NCI-H82 treated with DMSO at 0.1 percent for 48 hours (cell line): ENCODE data around the gene DENND6B.

Experiments
- DNase-seq: peaks from one replicate; lab custom pipeline; 2025; ENCODE audit not compliant: unreplicated experiment; lab: John Stamatoyannopoulos, UW

The DENND6B gene

DNA sequence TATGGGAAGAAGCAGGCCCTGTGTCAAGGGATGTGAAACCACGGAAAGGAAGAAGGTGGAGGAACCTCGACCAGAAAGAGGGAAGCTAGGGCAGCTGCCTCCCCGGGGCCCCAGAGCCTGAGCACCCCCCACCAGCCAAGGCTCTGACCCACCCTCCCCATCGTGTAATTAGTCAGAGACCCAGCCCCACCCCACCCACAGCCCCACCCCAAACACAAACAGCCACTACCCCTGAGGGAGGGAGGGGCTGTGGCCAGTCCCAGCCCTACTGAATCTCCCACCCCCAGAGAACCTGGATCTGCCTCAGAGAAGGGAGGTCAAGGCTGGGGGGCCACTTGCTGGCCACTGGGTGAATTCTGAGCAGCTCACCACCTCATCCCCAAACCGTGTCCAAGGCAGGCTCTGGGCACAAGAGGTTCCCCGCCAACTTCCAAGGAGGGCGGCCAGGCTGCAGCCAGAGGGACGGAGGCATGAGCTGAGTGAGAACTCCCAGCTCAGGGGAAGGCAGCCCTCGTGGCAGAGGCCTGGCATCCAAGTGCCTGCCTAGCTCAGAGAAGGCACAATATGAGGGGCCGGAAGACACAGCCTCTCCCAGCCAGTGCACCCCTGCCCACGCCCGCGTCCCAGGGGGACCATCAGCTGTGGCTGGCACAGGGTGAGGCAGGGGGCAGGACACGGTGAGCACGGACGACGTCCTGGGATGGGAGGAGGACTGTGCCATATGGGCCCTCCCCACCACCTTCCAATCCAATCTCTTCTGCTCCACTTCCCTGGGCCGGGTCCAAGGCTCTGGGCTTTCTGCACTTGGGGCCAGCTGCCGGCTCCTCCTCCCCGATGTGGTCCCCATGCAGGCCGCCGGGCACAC, 22.1 kb downstream of the DENND6B start:
- no peak for DNase-seq

DNA sequence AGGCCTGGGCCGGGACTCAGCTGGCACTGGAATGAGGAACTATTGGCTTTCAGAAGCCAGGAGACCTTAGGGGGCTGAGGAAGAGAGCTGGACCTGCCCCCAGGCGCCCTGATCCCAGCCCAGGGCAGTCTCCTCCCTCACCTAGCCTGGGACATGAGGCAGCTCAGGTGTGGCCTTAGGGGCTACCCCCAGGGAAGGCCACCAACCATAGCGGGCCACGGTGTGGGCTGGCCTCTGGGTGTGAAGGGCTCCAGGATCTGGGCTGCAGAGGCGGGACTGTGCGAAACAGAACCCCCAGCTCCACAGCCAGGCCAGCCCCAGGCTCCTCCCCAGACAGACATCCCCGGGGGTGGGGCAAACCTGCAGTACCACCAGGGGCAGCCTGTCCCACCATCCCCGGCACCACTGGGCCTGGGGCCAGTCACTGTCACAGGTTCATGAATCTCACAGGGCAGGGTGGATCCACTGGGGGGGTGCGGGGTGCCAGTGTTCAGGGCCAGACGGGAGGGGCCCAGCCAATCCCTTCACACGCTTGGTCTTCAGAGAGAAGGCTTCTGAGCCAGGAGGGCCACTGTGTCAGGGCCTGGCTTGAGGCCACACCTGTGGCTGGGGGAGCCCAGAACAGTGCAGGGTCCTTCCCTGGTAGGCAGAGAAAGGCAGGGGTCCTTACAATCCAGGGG, 22.8 kb downstream of the DENND6B start:
- no peak for DNase-seq

DNA sequence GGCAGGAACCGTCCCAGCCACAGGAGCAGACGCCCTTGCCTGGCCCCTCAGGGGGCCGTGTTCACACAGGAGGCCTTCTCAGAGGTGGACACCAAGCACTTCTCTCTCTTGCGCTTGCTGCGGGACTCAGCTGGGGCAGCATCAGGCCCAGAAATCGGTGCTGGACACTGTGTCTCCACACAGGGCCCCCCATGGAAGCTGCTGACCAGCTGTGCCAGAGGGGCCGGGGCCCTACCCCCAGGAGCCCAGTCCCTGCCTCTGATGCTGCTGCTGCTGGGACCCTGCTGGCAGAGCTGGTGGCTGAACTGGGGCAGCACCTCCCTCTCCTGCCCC, 23.3 kb downstream of the DENND6B start:
- no peak for DNase-seq

DNA sequence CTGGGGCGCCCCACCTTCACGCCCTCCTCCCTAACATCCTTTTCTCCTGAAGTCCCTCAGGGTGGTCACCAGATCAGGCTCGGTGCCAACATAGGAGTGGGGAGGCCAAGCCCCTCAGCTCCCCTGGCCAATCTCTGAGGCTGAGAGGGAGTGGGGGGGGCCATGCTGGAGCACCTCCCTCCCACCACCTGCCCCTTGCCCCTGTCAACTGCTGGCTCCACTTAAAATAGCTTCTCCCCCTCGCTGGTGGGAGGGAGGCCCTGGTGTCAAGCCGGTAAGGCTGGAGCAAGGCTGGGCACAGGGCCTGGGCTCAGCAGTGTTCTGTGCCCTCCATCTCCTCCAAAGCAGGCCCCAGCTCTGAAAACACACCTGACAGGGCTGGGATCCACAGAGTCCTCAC, 24.2 kb downstream of the DENND6B start:
- no peak for DNase-seq

- DNase-seq: no peak
Measured at GRCh38 chr22:50302041-50302541, 24.7 kb downstream of the DENND6B start.

- DNase-seq: no peak
Measured at GRCh38 chr22:50301581-50301991, 25.2 kb downstream of the DENND6B start.

- DNase-seq: no peak
Measured at GRCh38 chr22:50300620-50301257, 26.1 kb downstream of the DENND6B start.

GRCh38 chr22:50299785-50300619, 26.8 kb downstream of the DENND6B start:
- no peak for DNase-seq

DNA sequence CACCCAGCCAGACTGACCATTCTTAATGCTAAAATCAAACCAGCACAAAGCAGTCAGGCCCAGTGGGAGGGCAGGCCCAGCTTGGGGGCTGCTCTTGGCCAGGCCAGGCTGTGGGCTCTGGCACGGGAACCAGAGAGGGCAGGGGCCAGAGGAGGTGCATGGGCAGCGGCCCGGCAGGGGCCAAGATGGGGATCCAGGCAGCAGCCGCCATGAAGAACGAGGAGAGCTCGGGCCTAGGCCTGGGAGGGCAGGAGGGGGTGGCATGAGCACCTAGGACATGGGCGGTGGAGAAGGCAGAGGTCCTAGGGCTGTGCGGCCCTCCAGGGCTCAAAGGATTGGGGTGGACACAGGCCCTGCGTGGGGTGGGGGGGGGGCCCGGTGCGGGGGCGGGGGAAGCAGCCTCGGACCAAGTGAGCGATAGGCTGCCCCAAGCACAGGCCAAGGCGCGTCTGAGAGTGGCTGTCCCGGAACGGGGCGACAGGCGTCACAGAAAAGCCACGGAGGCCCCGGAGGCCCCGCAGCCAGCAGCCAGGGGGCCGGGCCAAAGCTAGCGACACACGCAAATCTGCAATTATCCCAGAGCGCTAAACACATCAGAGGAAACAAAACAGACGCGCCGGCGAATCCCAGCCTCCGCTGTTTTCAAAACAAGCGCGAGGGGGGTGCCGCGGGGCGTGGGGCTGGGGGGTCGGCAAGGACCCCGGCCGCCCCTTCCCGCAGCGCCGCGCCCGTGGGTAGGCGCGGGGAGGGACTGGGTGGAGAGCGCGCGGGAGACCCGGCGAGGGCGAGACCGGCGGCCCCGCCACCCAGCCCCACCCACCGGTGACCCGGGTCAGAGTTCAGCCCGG, 27.7 kb downstream of the DENND6B start:
- DNase-seq: no peak

DNA sequence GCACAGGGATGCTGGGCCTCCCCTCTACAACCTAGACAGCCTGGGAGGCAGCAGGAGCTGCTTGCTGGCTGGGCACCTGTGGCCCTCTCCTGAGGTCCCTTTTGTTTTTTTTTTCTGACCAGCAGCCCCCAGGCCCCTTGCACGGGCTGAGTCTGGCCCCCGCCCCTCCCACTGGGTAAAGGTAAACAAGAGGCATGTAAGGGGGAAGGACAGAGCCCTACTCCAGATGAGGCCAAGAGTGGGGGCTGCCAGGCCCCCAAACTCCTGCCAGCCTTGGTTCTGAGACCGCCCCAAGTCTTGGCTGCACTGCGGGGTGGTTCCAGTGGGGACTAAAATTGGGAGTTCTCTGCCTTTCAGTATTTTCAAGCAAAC, 28.6 kb downstream of the DENND6B start:
- DNase-seq: no peak

- no peak for DNase-seq
Measured at GRCh38 chr22:50297510-50298265, 29.1 kb downstream of the DENND6B start.

GRCh38 chr22:50296658-50297490, 29.9 kb downstream of the DENND6B start:
- DNase-seq: no peak

DNA sequence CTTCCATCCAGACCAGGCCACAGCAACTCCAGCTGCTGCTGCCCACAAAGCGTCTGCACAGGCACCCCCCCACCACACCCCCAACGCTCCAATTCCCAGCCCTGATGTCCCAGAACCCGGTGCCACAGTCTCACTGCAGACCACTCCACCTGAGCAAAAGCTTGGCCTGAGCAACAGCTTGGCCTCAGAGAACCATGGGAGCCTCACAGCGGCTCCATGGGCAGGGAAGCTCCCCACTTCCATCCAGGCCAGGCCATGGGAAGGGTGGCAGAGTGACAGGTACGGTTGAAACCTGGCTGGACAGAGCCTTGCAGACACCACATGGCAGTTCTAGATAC, 32.5 kb downstream of the DENND6B start:
- DNase-seq: no peak

DNA sequence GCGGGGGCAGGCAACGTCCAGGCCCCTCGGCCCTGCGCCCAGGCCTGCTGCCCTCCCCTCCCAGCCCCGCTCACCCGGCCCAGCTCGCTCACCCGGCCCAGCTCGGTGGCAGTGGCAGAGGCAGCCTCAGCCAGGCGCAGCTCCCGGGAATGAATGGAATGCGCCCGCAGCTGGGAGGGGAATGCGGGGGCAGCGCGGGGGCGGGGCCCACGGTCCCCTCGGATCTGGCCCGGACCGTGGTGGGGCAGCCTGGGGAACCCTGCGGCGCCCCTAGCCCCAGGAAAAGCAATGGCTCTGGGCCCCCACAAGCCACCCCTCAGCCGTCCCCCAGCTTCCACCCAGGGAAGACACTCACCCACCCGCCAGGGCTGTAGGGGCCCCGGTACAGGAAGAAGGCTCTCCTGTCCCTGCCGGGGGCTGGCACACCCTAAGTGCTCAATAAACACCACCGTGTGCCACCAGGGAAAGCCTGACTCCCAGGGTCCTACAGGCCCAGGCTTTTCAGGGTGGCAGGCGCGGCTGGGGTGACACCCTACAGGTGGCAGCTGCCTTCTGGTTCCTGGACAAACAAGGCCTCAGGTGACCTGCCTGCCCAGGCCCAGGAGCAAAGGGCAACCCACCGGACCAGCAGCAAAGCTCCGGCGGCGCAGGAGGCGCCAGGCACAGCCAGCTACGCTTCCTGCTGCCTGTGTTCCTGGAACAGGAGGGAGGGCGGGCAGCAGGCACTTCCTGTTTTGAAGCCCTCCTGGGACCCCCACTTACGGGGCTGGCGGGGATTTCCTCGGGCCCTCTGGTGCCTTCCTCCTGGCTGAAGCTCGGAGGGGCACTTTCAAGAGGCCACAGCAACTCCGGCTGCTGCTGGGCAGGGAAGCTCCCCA, 33.1 kb downstream of the DENND6B start:
- no peak for DNase-seq

GRCh38 chr22:50292643-50293440, 34.0 kb downstream of the DENND6B start:
- no peak for DNase-seq

DNA sequence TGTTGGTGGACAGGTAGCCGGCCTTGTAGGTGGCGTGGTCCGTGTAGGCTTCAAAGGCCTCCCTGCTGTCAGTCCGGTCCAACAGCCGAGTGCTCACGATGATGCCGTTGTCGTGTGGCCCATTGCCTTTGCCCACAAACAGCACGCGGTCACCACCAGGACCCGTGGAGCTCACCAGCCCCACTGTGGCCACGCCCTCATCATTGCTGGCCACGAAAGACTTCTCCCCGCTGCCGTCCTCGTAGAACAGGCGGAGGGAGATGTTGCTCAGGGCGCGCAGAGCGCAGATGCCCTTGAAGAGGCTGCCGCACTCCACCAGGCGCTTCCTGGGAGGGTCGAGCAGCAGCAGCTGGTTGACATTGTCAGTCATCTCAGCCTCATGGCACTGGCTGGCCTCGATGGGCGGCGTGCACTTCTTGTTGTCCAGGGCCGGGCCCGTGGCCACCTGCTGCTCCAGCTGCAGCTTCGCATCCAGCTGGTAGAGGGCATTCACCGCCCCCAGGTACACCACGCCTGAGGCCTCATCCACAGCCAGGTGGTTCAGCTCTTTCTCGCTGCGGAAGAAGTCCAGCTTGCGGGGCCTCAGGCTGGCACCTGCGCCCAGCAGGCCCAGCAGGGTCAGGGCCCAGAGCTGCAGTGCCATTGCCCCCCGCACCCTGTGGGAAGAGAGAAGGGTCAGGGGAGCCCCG, 36.7 kb downstream of the DENND6B start:
- no peak for DNase-seq
